Fibroblast of lung (primary cell): ENCODE data around the gene DEK.

Source experiments
- CTCF ChIP-seq, 2 donors: IDR thresholded peaks in 1 of 2; conservative IDR thresholded peaks in 1 of 2; 1 replicate in 1 of 2; 2 replicates in 1 of 2; pipeline ENCODE4 v1.5.1; 2011 to 2012; ENCODE audit warnings: low read length in 2 of 2, control low read depth in 1 of 2, inconsistent platforms in 1 of 2, low read depth in 1 of 2, mild to moderate bottlenecking in 1 of 2
- EZH2 ChIP-seq: IDR thresholded peaks from 2 replicates; pipeline ENCODE4 v1.5.1; 2012; ENCODE audit warnings: low read length, control low read depth, mild to moderate bottlenecking; ENCODE audit errors: missing control alignments

- no peak for TF ChIP-seq CTCF (conservative IDR thresholded peaks at IDR 0.05 in 1 of 2, IDR thresholded peaks at IDR 0.05 in 1 of 2; ENCODE audit: low read depth in 1 of 2, low read length in 2 of 2)
- no peak for TF ChIP-seq EZH2
These were observed 53.6 kb downstream of the DEK start for GRCh38 chr6:18210707-18211106.
